SKM-1 treated with dmso at 0.1 percent for 144 hours (cell line): Measurements from ENCODE around the gene NDUFS2.

Experiments used
- DNase-seq: peaks from one replicate; lab custom pipeline; 2025; ENCODE audit not compliant: unreplicated experiment; lab: John Stamatoyannopoulos, UW

The NDUFS2 gene

GRCh38 chr1:161193561-161194235, 8.5 kb upstream of the NDUFS2 start:
- DNase-seq: no peak

- peak; percentile 43 for DNase-seq
Measured at GRCh38 chr1:161195171-161195570, 7.0 kb upstream of the NDUFS2 start.

GRCh38 chr1:161196111-161196510, 6.1 kb upstream of the NDUFS2 start:
- DNase-seq: no peak

- DNase-seq: no peak
Measured at GRCh38 chr1:161196521-161197451, 5.4 kb upstream of the NDUFS2 start.

- DNase-seq: no peak
Measured at GRCh38 chr1:161197560-161198193, 4.5 kb upstream of the NDUFS2 start.

- DNase-seq: no peak
Measured at GRCh38 chr1:161198194-161198896, 3.8 kb upstream of the NDUFS2 start.

- DNase-seq: no peak
Measured at GRCh38 chr1:161198897-161199431, 3.2 kb upstream of the NDUFS2 start, which contains the start of gene ADAMTS4. ADAMTS4 (minus strand) TSS chr1:161199054; CDS start chr1:161198627, 427 bp downstream.

GRCh38 chr1:161199506-161200139, 2.5 kb upstream of the NDUFS2 start:
- no peak for DNase-seq

- DNase-seq: no peak
Measured at GRCh38 chr1:161200421-161200991, 1.7 kb upstream of the NDUFS2 start.

- DNase-seq: peak; percentile 68
Measured at GRCh38 chr1:161200992-161201835, 953 bp upstream of the NDUFS2 start.

- DNase-seq: no peak
Measured at GRCh38 chr1:161206411-161207140, 4.4 kb downstream of the NDUFS2 start.

GRCh38 chr1:161207173-161207572, 5.0 kb downstream of the NDUFS2 start:
- DNase-seq: no peak

- DNase-seq: peak; percentile 86
Measured at GRCh38 chr1:161209790-161210409, 7.7 kb downstream of the NDUFS2 start.

GRCh38 chr1:161214369-161214768, 12.2 kb downstream of the NDUFS2 start:
- peak; percentile 74 for DNase-seq

GRCh38 chr1:161215076-161215475, 12.9 kb downstream of the NDUFS2 start, which contains the start of gene FCER1G:
FCER1G (plus strand) TSS chr1:161215295; CDS start chr1:161215322, 27 bp downstream.
- DNase-seq: peak; percentile 81

- DNase-seq: peak; percentile 95
Measured at GRCh38 chr1:161216945-161217712, 15.0 kb downstream of the NDUFS2 start.

- no peak for DNase-seq
Measured at GRCh38 chr1:161217831-161218230, 15.7 kb downstream of the NDUFS2 start.
